CMK (cell line): ENCODE results near the gene C19orf18.
"Not testable (repeated sequence)": the region's sequence is repeated elsewhere in the genome, so short reads cannot be mapped to it uniquely, and the experiment has no call there.

Experiments
- DNase-seq: peaks from one replicate; pipeline ENCODE4 v3.0.0-alpha.2; 2010; ENCODE audit warnings: low read depth

C19orf18 gene

GRCh38 chr19:57974434-57974833, at the start of gene C19orf18:
TSS of gene C19orf18 (minus strand) at chr19:57974534. CDS start at chr19:57974432, 102 bp downstream.
- no peak for DNase-seq

- DNase-seq, result no peak
Measured at GRCh38 chr19:58022283-58022660, 47.9 kb upstream of the C19orf18 start.

GRCh38 chr19:58021541-58022282, 47.4 kb upstream of the C19orf18 start:
- no peak for DNase-seq

GRCh38 chr19:58020129-58020528, 45.8 kb upstream of the C19orf18 start:
- no peak for DNase-seq

GRCh38 chr19:58014141-58014540, 39.8 kb upstream of the C19orf18 start:
- DNase-seq, result no peak

GRCh38 chr19:58010507-58010906, 36.2 kb upstream of the C19orf18 start:
- no peak for DNase-seq

- DNase-seq, result no peak
Measured at GRCh38 chr19:58009666-58010301, 35.5 kb upstream of the C19orf18 start.

GRCh38 chr19:58009301-58009665, 34.9 kb upstream of the C19orf18 start:
- DNase-seq, result no peak

GRCh38 chr19:58008877-58009276, 34.5 kb upstream of the C19orf18 start:
- not testable (repeated sequence) for DNase-seq

- peak; percentile 14 for DNase-seq
Measured at GRCh38 chr19:58007285-58007684, 33.0 kb upstream of the C19orf18 start.

GRCh38 chr19:58003174-58003828, 29.0 kb upstream of the C19orf18 start:
- no peak for DNase-seq

- DNase-seq, result peak; percentile 71
Measured at GRCh38 chr19:58002384-58003173, 28.2 kb upstream of the C19orf18 start, which contains the start of gene ZNF606. TSS of gene ZNF606 (minus strand) at chr19:58002820. CDS start at chr19:58001319, 1,501 bp downstream.

GRCh38 chr19:58001895-58002369, 27.6 kb upstream of the C19orf18 start:
- DNase-seq, result no peak

- no peak for DNase-seq
Measured at GRCh38 chr19:58000677-58001076, 26.3 kb upstream of the C19orf18 start.

GRCh38 chr19:57992841-57993240, 18.5 kb upstream of the C19orf18 start:
- no peak for DNase-seq

- DNase-seq, result no peak
Measured at GRCh38 chr19:57978586-57979289, 4.4 kb upstream of the C19orf18 start.

GRCh38 chr19:57964761-57965160, 9.6 kb downstream of the C19orf18 start:
- no peak for DNase-seq

GRCh38 chr19:57961785-57962184, 12.5 kb downstream of the C19orf18 start:
- no peak for DNase-seq

GRCh38 chr19:57954996-57955395, 19.3 kb downstream of the C19orf18 start:
- no peak for DNase-seq

GRCh38 chr19:57949702-57950101, 24.6 kb downstream of the C19orf18 start:
- no peak for DNase-seq

GRCh38 chr19:57949296-57949695, 25.0 kb downstream of the C19orf18 start:
- no peak for DNase-seq
